ENCODE results near the gene GRM4. TPM values are rescaled to one million over a fixed set of nuclear protein-coding genes. Genes with fewer than 3 reads are reported as not detected.

GRM4 gene
- total RNA-seq, 4 donors from 2014 or later: 0.35 to 2.2 TPM; not detected in 2

DNA sequence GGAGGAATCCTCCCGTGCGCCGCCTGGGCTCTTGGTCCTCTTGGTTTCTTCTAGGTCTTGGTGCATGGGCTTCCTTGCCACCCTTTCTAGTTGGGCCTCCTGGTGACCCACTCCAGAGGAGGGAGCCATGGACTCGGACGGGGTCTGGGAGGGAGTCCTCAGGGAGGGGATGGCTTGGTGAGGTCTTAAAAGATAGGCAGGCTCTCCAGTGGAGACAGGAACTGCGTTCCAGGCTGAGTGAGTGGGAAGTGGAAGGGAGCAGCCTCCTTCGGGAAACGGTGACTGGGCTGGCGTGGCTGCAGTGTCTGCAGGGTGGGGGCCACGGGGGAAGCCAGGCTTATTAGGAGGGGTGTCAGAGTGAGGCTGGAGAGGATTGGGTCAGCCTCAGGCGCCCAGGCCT lies 152.8 kb downstream of the GRM4 start:
- intact Hi-C loops (cut with DNase I; ENCODE audit: low total_unique reads): no loop called here
- DNase-seq: peak in 1 of 2 donors; percentile 2
- H3K27me3 ChIP-seq: no peaks in the 10 kb centered on the region

DNA sequence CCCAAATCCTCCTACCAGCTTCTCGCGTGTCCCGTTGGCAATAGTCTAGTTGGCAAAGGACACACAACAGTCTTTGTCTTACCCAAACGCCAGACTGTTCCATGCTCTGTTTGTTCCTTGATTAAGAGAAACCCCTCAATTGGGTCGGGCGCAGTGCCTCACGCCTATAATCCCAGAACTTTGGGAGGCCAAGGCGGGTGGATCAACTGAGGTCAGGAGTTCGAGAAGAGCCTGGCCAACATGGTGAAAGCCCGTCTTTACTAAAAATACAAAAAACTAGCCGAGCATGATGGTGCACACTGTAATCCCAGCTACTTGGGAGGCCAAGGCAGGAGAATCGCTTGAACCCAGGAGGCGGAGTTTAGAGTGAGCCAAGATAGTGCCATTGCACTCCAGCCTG lies 153.7 kb downstream of the GRM4 start:
- no peaks in the 10 kb centered on the region for H3K27me3 ChIP-seq

More for the DNA sequence above, 152.8 kb downstream of the GRM4 start:
- Histone ChIP-seq H3K4me3 (no peak overlapping the region), H3K9me3 (no peaks in the 10 kb centered on the region), H3K36me3 (no peaks in the 10 kb centered on the region), H3K4me1 (no peaks in the 10 kb centered on the region), H3K27ac (no peak overlapping the region)
- TF ChIP-seq POLR2A (IDR thresholded peaks at IDR 0.05): no peak
- TF ChIP-seq, protein P1, sequence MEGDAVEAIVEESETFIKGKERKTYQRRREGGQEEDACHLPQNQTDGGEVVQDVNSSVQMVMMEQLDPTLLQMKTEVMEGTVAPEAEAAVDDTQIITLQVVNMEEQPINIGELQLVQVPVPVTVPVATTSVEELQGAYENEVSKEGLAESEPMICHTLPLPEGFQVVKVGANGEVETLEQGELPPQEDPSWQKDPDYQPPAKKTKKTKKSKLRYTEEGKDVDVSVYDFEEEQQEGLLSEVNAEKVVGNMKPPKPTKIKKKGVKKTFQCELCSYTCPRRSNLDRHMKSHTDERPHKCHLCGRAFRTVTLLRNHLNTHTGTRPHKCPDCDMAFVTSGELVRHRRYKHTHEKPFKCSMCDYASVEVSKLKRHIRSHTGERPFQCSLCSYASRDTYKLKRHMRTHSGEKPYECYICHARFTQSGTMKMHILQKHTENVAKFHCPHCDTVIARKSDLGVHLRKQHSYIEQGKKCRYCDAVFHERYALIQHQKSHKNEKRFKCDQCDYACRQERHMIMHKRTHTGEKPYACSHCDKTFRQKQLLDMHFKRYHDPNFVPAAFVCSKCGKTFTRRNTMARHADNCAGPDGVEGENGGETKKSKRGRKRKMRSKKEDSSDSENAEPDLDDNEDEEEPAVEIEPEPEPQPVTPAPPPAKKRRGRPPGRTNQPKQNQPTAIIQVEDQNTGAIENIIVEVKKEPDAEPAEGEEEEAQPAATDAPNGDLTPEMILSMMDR (IDR thresholded peaks at IDR 0.05): no peak

DNA sequence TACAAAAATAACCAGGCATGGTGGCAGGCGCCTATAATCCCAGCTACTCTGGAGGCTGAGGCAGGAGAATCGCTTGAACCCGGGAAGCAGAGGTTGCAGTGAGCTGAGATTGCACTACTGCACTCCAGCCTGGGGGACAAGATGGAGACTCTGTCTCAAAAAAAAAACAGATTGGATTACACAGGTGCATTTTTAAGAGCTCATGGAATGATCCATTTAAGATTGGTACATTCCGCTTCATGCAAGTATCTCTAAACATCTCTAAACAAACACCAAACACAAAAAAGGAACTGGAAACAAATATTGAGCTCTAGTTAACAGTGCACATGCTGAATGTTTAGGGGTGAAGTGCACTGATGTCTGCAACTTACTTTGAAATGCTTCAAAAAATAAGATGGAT lies 154.3 kb downstream of the GRM4 start:
- Histone ChIP-seq H3K4me3 (no peak overlapping the region), H3K36me3 (no peaks in the 10 kb centered on the region), H3K9me3 (no peaks in the 10 kb centered on the region), H3K27me3 (no peaks in the 10 kb centered on the region), H3K27ac (no peak overlapping the region), H3K4me1 (no peaks in the 10 kb centered on the region)
- no peak for DNase-seq
- TF ChIP-seq, protein P1 (IDR thresholded peaks at IDR 0.05): no peak
- intact Hi-C loops (cut with DNase I; ENCODE audit: low total_unique reads): no loop called here

More for the DNA sequence above, 153.7 kb downstream of the GRM4 start:
- Histone ChIP-seq H3K4me3 (no peak overlapping the region), H3K36me3 (no peaks in the 10 kb centered on the region), H3K27ac (no peak overlapping the region), H3K4me1 (no peaks in the 10 kb centered on the region), H3K9me3 (no peaks in the 10 kb centered on the region)
- peak in 1 of 2 donors; percentile 9 for DNase-seq
- intact Hi-C loops (cut with DNase I; ENCODE audit: low total_unique reads): no loop called here
- no peak for TF ChIP-seq POLR2A (IDR thresholded peaks at IDR 0.05)
- TF ChIP-seq, protein P1 (IDR thresholded peaks at IDR 0.05): no peak

DNA sequence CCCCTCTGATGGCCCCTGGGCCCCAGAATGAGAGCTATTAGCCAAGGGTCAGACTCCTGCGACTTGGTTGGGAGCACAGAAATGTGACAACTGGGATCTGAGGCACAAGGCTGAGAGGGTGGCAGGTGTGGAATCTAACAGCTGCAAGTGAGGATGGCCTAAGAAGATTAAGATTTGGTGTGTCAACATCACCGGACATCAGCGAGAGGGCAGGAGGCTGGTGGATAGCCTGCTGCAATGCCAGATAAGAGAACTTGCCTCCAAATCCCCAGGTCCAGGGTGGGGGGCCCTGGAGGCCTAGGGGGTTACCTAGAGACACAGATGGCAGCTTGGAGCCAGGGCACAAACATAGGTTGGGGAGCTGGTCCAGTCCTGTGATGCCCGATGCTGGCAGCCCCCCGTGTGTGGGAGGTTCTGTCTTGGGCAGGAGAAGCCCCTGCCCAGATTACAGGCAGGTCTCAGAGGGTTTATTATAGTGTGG lies 155.8 kb downstream of the GRM4 start:
- DNase-seq: peak in 1 of 2 donors; percentile 10
- Histone ChIP-seq H3K27me3 (no peaks in the 10 kb centered on the region), H3K27ac (no peak overlapping the region), H3K36me3 (no peaks in the 10 kb centered on the region), H3K4me3 (no peak overlapping the region), H3K4me1 (no peaks in the 10 kb centered on the region), H3K9me3 (no peaks in the 10 kb centered on the region)
- TF ChIP-seq POLR2A (IDR thresholded peaks at IDR 0.05): no peak
- TF ChIP-seq, protein P1 (IDR thresholded peaks at IDR 0.05): no peak
- intact Hi-C loops (cut with DNase I; ENCODE audit: low total_unique reads): no loop called here

DNA sequence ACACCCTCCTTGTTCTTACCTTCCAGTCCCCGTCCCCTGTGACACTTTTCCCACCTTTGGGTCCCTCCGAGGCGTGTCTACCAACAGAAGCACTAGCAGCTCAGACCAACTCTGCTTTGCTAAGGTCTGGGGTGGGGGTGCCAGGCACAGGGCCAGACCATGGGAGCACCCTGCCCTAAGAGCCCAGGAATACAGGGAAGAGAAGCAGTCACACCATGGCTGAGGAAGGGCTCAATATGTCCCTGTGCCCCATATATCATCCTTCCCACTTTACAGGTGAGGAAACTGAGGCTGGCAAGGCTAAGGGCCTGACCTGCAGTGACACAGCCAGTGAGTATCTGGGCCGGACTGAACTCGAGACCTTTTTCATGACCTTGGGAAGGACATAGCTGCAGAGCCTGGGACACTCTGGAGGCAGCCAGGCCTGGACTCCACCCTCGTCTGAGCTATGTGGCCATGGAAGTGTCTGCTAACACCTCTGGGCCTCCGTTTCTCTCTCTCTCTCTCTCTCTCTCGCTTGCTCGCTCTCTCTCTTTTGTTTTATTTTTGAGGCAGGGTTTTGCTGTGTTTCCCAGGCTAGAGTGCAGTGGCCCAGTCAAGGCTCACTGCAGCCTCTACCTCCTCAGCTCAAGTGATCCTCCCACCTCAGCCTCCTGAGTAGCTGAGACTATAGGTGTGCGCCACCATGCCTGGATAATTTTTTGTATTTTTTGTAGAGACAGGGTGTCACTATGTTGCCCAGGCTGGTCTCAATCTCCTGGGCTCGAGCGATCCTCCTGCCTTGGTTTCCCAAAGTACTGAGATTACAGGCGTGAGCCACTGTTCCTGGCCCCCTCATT lies 156.7 kb downstream of the GRM4 start:
- DNase-seq: peak in 1 of 2 donors; percentile 1
- TF ChIP-seq, protein P1 (IDR thresholded peaks at IDR 0.05): no peak
- no peak for TF ChIP-seq POLR2A (IDR thresholded peaks at IDR 0.05)
- intact Hi-C loops (cut with DNase I; ENCODE audit: low total_unique reads): no loop called here
- no peaks in the 10 kb centered on the region for H3K9me3 ChIP-seq
- no peak overlapping the region for H3K27ac ChIP-seq
- no peaks in the 10 kb centered on the region for H3K27me3 ChIP-seq
- no peak overlapping the region for H3K4me3 ChIP-seq
- no peaks in the 10 kb centered on the region for H3K36me3 ChIP-seq
- H3K4me1 ChIP-seq: no peaks in the 10 kb centered on the region

Measured in uterus (tissue), 4 donors.